VCaP (cell line): Measurements from ENCODE around the gene PIGU.

Experiments used
- H3K27ac ChIP-seq: fragments of 450-650 bp; 2 replicates; pipeline ENCODE4 v1.5.1; 2017
- TF ChIP-seq, protein P1 (sequence below): fragments of 450-650 bp; conservative IDR thresholded peaks from 2 replicates; pipeline ENCODE4 v1.5.1; 2017; ENCODE audit warnings: mild to moderate bottlenecking, moderate library complexity

Gene PIGU

DNA sequence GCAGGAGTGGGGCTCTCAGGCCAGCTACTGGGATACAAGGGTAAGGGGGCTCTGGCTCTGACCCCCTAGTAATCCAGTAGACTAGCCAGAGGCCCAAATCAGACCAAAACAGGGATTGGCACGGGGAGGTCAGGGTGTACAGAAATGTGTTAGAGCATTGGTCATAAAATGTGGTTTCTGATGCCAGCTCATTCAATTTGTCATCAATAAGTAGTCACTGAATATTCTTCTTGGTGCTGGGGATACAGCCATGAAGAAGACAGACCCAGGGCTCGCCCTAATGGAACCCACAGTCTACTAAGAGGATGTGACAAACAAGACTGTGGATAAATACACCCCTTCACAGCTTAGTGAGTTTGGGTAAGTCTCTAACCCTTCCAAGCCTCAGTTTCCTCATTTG, 107.3 kb downstream of the PIGU start:
- H3K27ac ChIP-seq = no peak overlapping the region
- TF ChIP-seq, protein P1, sequence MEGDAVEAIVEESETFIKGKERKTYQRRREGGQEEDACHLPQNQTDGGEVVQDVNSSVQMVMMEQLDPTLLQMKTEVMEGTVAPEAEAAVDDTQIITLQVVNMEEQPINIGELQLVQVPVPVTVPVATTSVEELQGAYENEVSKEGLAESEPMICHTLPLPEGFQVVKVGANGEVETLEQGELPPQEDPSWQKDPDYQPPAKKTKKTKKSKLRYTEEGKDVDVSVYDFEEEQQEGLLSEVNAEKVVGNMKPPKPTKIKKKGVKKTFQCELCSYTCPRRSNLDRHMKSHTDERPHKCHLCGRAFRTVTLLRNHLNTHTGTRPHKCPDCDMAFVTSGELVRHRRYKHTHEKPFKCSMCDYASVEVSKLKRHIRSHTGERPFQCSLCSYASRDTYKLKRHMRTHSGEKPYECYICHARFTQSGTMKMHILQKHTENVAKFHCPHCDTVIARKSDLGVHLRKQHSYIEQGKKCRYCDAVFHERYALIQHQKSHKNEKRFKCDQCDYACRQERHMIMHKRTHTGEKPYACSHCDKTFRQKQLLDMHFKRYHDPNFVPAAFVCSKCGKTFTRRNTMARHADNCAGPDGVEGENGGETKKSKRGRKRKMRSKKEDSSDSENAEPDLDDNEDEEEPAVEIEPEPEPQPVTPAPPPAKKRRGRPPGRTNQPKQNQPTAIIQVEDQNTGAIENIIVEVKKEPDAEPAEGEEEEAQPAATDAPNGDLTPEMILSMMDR = no peak

DNA sequence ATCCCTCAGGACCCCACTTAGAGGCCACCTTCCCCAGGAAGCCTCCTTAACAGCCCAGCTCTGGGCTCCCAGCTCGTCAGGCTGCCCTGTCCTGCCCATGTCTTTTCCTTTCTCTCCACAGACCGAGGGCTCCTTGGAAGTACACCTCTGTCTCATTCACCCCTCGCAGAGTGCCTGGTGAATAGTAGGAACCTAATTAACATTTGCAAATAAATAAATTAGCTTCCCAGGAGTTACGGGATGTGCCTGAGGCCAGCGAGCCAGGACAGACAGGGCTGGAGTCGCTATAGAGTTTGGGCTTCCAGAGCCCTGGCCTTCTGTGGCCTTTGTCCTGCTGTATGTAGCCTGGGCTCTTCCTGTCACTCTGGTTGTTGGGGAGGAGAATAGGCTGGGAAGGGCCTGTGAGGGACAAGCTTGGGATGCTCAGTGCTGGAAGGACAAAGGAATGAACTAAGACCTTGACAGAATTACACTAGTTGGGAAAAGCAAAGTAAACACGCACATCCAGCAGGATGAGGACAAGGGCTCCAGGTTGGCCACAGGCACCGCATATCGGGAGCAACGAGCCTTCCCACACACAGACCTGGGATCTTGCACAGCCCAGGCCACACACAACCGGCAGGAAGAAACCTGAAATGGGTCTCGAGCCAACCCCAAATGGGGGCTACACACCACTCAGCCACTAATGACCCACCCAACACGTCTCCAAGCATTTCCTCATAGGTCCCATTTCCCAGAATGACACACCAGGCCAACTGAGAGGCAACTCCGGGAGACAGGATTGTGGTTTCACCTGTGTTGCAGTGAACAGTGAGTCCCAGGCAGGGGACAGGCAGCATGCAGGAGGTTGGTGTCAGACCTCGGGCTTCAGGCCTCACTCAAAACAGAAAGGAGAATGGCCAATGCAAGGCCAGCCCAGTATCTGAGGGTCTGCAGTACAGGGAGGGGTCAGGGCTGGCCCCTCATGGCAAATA, 108.7 kb downstream of the PIGU start:
- TF ChIP-seq, protein P1 = no peak
- no peak overlapping the region for H3K27ac ChIP-seq

DNA sequence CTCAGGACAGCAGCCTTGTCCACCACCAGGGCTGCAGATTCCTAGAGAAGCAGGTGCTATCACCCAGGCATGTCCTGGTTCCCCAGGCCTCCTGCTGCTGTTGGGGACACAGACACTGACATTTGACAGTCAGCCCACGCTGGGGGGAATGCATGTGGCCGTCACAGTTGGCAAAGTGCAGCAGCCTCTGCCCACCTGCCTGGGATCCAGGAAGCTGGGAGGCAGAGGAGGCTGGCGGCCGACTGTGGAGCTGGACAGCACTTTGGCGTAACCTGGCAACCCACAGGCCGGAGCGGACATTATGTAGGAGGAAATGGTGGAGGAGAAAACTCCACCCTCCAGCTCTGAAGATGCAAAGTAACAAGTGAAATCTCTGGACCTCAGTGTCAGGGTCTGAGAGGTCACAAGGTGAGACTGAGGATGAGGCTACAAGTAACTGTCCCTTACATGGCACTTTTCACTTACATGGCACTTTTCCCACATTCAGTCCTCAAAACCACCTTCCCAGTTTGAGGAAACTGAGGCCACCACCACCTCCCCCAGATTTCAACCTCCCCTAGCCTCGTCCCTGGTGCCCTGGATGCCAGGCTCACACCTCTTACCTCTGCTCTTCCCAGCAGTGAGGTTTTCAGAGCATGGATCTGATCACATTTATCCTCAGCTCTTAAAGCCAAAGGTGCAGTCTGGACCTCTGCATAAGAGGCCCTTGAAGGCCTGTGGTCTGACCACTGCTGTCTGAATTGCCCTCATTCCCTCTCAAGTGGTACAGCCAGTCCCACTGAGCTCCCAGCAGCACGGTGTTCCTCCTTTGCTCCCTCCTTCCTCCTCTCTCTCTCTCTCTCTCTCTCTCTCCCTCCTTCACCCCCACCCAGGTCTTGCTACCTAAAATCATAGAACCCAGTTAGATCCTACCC, 109.7 kb downstream of the PIGU start:
- TF ChIP-seq, protein P1 = no peak
- H3K27ac ChIP-seq = no peak overlapping the region

DNA sequence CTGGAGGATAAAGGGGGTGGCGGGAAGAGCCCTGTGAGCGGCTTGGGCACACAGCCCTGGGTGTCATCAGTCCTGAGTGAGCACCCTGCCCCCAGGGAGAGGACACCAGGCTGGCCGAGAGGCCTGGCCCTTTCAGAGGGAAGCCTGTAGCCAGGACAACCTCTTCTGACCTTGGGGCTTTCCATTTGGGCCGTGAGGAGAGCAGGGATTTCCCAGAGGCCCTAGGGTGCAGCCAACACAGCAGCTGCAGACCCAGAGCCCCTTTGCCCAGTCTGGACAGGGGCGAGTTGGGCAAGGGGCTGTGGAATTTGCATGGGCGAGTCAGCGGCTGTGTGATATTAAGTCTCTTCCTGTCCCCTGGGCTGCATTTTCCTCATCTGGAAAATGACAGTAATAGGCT, 112.1 kb downstream of the PIGU start:
- TF ChIP-seq, protein P1 = no peak
- H3K27ac ChIP-seq = no peak overlapping the region

DNA sequence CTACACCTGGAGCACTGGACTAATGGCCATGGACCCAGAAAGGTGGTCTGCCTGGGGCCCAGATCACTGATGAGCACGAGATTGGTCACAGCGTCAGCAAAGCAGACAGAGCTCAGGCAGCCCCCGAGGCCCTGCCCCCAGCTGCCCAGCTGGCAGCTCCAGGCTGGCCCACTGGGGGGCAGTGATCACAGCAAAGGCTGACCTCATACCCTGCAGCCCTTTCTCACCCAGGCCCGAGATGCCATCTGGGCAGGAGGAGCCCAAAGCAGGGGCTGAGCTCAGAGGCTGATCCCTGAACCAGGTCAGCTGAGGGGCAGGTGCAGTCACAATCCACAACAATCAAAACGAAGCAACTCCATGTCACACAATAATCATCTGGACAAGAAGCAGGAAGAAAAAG, 114.3 kb downstream of the PIGU start:
- TF ChIP-seq, protein P1 = peak; percentile 31; the same call in 1 of the 2 replicates
- H3K27ac ChIP-seq = no peak overlapping the region

DNA sequence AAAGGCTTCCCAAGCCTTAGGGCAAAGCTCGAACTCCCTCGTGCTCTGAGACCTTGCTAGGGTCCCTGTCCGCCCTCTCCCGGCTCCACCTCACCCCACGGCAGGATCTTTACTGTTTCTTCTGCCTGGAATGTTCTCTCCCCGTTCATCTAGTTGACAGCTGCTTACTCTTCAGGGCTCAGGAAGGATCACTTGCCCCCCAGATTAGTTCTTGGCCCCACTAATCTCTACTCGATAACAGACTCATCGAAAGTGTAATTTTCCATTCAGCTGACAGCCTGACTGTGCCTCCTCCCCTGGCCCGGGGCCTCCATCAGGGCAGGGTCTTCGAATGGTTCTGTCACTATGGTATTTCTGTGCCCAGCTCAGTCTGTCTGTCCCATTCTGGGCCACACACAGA, 115.2 kb downstream of the PIGU start:
- TF ChIP-seq, protein P1 = no peak
- no peak overlapping the region for H3K27ac ChIP-seq

DNA sequence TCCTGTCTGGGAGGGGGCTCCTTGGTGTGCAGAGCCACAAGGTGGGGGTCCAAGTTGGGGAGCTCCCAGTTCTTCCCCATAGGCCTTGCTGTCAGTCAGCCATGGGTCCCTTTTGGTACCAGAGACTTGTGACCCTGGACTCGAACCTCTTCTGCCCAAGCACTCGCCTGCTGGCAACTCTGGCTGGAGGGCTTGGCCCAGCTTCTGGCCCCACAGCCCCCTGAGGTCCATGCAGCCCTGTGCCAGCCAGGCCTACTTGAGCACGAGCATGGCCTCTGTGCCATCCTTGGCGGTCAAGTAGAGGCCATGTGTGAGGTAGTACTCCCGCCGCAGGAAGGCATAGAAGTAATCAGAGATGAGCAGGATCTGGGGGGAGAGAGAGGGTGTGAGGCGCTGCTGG, 116.3 kb downstream of the PIGU start:
- TF ChIP-seq, protein P1 = no peak

More for the DNA sequence above, 116.3 kb downstream of the PIGU start:
- H3K27ac ChIP-seq = no peak overlapping the region
